Epithelial cell of esophagus (primary cell): ENCODE data around the gene ATP8B3.

Source experiments
- DNase-seq: peaks from one replicate; pipeline ENCODE4 v3.0.0; 2010; ENCODE audit warnings: low read depth
- H3K4me3 ChIP-seq: 2 replicates; pipeline ENCODE4 v1.5.1; 2011; ENCODE audit warnings: mild to moderate bottlenecking, low read length, control low read depth
- CTCF ChIP-seq: IDR thresholded peaks from 2 replicates; pipeline ENCODE4 v1.5.1; 2011; ENCODE audit warnings: low read depth, mild to moderate bottlenecking, low read length, control low read depth, inconsistent platforms; ENCODE audit not compliant: insufficient read depth; ENCODE audit errors: missing control alignments

ATP8B3 gene

DNA sequence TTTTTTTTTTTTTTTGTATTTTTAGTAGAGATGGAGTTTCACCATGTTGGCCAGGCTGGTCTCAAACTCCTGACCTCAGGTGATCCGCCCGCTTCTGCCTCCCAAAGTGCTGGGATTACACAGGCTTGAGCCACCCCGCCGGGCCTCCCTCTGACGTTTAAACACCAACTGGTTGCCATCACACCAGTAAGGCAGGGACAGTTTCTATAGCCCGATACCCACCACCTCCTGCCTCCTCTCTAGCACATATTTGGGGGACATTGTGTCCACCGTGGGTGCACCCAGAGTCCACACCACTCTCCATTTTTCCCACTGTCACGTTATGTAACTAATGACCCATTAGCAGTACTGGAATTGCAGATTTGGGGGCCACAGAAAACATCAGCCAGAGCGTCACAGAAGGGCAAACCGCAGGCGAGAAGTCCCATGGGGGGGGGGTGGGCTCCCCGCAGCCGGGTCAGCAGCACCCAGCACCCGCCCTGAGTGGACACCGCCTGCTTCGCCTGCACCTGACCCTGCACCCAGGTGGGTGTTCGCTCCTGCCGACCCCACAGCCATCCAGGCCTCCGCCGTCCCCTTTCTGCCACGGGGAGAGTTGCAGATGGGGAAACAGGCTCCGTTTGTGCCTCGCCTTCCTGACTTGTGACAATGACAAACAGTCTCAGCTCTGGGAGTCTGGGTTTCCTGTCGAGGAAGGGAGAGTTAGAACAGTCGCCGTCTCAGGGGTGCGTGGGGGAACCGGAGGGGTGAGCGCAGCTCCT is 55.2 kb downstream of the ATP8B3 start:
- no peak for DNase-seq
- TF ChIP-seq CTCF: no peak
- H3K4me3 ChIP-seq: no peak overlapping the region

GRCh38 chr19:1756264-1756663 is 55.8 kb downstream of the ATP8B3 start:
- TF ChIP-seq CTCF: no peak
- H3K4me3 ChIP-seq: no peak overlapping the region
- DNase-seq: peak; percentile 15

DNA sequence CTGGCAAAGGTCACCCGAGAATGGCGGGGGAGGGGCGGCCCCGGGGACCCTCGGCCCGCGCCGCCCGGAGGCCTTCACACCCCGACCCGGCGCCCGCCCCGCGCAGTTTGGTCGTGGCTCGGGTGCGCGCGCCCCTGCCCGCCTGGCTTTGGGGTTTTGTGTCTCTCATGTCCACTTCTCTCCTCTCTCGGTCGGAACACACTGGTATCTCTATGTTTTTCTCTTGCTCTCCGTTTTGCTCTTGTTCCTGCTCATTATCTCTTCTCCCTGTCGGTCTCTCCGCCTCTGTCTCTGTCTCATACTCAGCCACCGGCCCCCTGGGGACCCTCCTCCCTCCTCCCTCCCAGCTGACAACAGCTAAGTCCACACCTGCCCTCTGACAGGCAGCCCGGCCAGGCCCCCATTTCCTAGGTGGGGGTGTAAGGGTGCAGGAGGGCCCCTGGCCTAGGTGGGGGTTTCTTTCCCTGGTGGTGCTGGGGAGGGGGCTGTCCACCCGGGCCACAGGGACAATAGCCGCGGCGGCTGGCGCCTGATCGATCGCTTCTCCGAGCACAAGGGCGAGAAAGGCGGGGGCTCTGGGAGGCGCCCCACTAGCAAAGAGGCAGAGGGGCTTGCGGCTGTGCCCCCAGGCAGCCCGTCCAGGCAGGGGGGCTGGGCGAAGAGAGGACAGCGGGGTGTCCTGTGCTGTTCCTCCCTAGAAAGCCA is 56.5 kb downstream of the ATP8B3 start:
- no peak overlapping the region for H3K4me3 ChIP-seq
- TF ChIP-seq CTCF: no peak
- DNase-seq: no peak

- no peak for TF ChIP-seq CTCF
- peak; percentile 38 for DNase-seq
- no peak overlapping the region for H3K4me3 ChIP-seq
Observed at GRCh38 chr19:1754636-1755466, 57.2 kb downstream of the ATP8B3 start.

DNA sequence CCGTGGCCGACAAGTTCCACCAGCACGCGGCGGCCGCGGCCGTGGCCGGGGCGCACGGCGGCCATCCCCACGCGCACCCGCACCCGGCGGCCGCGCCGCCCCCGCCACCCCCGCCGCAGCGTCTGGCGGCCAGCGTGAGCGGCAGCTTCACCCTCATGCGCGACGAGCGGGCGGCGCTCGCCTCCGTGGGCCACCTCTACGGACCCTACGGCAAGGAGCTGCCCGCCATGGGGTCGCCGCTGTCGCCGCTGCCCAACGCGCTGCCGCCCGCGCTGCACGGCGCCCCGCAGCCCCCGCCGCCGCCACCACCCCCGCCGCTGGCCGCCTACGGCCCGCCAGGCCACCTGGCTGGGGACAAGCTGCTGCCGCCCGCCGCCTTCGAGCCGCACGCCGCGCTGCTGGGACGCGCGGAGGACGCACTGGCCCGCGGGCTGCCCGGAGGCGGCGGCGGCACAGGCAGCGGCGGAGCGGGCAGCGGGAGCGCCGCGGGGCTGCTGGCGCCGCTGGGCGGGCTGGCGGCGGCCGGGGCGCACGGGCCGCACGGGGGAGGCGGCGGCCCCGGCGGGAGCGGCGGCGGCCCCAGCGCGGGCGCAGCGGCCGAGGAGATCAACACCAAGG is 57.9 kb downstream of the ATP8B3 start:
- no peak overlapping the region for H3K4me3 ChIP-seq
- no peak for DNase-seq
- TF ChIP-seq CTCF: no peak

DNA sequence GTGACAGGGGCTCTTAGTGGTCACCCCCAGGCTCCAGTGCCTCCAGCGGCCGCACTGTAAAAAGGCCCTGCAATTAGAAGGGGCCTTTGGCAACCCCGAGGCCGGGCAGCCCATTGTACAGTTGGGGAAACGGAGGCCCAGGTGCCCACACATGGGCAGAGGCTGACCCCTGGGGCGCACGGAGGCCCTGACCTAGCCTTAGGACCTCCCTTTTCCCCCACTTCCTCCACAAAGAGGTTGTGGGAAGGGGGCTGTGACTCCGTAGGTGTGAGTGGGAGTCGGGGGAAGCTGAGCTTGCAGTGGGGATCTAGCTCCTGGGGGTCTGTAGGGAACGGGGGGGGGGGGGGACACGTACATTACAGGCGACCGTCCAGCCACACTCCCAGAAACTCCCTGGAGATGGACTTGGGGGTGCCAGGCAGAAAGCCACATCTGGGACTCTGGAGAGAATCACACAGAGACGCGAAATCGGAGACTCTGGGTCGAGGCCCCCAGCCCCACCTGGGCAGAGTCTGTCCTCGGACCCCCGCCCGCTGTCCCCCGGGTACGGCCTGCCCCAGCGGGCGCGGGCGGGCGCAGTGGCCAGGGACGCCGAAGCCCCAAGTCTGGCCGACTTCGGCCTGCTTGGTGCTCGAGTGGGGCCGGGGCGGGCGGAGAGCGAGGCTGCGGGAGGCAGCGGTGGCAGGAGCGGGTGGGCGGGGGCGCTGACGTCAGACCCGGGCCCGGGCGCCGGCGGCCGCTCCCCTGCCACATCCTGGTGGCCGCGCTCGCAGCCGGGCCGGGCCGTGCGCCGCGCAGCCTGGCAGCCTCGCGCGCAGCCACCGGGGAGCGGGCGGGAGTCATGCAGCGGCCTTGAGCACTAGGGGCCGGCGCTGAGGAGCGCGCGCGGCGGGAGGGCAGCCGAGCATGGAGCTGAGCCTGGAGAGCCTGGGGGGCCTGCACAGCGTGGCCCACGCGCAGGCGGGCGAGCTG is 59.0 kb downstream of the ATP8B3 start, which contains the start of gene ONECUT3:
ONECUT3 (plus strand) TSS at position 750 of the 972 bp plus-strand sequence; CDS start at position 907, 157 bp downstream.
- no peak within 1 kb of the TSS for H3K4me3 ChIP-seq
- DNase-seq: peak; percentile 30
- TF ChIP-seq CTCF: no peak
